Stimulated activated naive CD8-positive, alpha-beta T cell treated with anti-CD3 and anti-CD28 coated beads, Interleukin-15, Interleukin-2, amounts not matched to agents 100 ng/mL and 50 ng/mL, for 24 hours (primary cell): ENCODE measurements around the gene CTNNA2.

Source experiments
- H3K27ac Mint-ChIP-seq: one replicate; pipeline ENCODE4 v1.8.0; 2021; ENCODE audit warnings: mild to moderate bottlenecking, mixed read lengths
- H3K27me3 Mint-ChIP-seq: one replicate; pipeline ENCODE4 v1.8.0; 2021; ENCODE audit warnings: mixed read lengths
- H3K36me3 Mint-ChIP-seq: one replicate; pipeline ENCODE4 v1.8.0; 2021; ENCODE audit warnings: low read depth, mixed read lengths
- H3K4me1 Mint-ChIP-seq: one replicate; pipeline ENCODE4 v1.8.0; 2021; ENCODE audit warnings: low read depth, mixed read lengths
- H3K4me3 Mint-ChIP-seq: one replicate; pipeline ENCODE4 v1.8.0; 2021; ENCODE audit warnings: mild to moderate bottlenecking, mixed read lengths
- H3K9me3 Mint-ChIP-seq: one replicate; pipeline ENCODE4 v1.8.0; 2021; ENCODE audit warnings: mixed read lengths

The CTNNA2 gene

DNA sequence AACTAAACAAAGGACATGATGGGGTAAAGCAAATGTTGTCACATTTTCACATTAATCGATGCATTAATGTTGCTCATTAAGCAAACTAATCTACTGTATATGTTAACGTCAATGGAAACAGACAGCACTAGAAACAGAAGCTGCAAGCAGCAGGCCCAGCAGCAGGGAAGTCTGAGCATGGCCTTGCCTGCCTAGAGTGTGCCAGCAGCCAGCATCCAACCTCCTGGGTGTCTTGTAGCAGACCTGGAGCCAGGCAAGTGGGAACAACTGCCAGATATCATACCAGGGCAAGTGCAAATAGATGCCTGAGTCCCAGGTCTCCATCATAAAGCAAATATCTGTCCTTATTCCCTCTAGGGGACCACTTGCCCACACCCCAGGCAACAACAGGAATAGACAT, 472.7 kb downstream of the CTNNA2 start:
- H3K27ac Mint-ChIP-seq, result no peak overlapping the region
- no peaks in the 10 kb centered on the region for H3K9me3 Mint-ChIP-seq
- no peaks in the 10 kb centered on the region for H3K36me3 Mint-ChIP-seq
- H3K4me1 Mint-ChIP-seq, result no peaks in the 10 kb centered on the region
- H3K27me3 Mint-ChIP-seq, result no peaks in the 10 kb centered on the region
- no peak overlapping the region for H3K4me3 Mint-ChIP-seq

GRCh38 chr2:79993144-79993543, 480.3 kb downstream of the CTNNA2 start:
- H3K4me3 Mint-ChIP-seq, result no peak overlapping the region
- no peaks in the 10 kb centered on the region for H3K9me3 Mint-ChIP-seq
- peaks cover 6% of the 10 kb centered on the region for H3K27me3 Mint-ChIP-seq
- H3K27ac Mint-ChIP-seq, result no peak overlapping the region
- no peaks in the 10 kb centered on the region for H3K4me1 Mint-ChIP-seq
- H3K36me3 Mint-ChIP-seq, result no peaks in the 10 kb centered on the region

- Mint-ChIP-seq H3K36me3 (no peaks in the 10 kb centered on the region), H3K4me1 (no peaks in the 10 kb centered on the region), H3K4me3 (no peak overlapping the region), H3K27me3 (peaks cover 6% of the 10 kb centered on the region), H3K27ac (no peak overlapping the region), H3K9me3 (no peaks in the 10 kb centered on the region)
Observed at GRCh38 chr2:79994161-79994560, 481.3 kb downstream of the CTNNA2 start.

GRCh38 chr2:79994965-79995364, 482.1 kb downstream of the CTNNA2 start:
- Mint-ChIP-seq H3K27ac (no peak overlapping the region), H3K4me1 (no peaks in the 10 kb centered on the region), H3K27me3 (peaks cover 6% of the 10 kb centered on the region), H3K36me3 (no peaks in the 10 kb centered on the region), H3K9me3 (no peaks in the 10 kb centered on the region), H3K4me3 (no peak overlapping the region)

DNA sequence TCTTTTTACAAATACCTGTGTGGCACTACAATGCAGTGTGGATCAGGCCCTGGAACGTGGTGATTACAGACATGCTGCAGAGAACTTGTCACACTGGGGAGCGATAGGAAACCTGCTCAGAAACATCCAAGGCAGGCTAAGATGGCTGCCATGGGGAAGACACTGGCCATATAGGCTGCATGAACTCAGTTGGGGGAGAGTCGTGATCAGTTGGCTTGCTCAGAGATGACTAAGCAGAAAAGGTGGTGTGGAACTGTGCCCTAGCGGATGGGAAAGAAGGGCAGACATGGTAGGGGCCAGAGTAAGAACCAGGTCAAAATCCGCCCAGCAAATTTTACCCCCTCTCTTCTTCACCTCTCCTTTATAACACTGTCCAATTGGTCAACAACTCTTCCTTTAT, 483.9 kb downstream of the CTNNA2 start:
- Mint-ChIP-seq H3K9me3 (peaks cover 5% of the 10 kb centered on the region), H3K27ac (no peak overlapping the region), H3K36me3 (no peaks in the 10 kb centered on the region), H3K4me3 (no peak overlapping the region), H3K27me3 (peaks cover 6% of the 10 kb centered on the region), H3K4me1 (no peaks in the 10 kb centered on the region)

DNA sequence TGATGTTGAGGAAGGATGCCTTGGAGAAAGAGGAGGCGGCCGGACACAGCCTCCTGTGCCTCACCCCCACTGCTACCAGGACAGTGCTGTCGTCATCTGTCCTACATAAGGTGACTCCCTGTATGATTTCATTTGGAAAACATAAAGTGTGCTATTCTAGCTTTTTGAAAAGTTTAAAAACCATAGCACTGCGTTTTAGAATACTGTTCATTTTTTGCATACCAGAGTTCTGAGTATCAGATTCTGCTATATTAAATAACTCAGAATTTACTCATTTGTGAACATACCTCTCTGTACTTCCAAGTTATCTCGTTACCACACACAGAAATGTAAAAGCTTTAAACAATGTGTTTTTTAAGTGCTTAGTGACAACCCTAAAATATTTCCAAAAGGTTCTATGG, 488.9 kb downstream of the CTNNA2 start:
- Mint-ChIP-seq H3K4me3 (no peak overlapping the region), H3K27me3 (no peaks in the 10 kb centered on the region), H3K27ac (no peak overlapping the region), H3K36me3 (no peaks in the 10 kb centered on the region), H3K9me3 (peaks cover 5% of the 10 kb centered on the region), H3K4me1 (no peaks in the 10 kb centered on the region)

GRCh38 chr2:80002112-80002511, 489.3 kb downstream of the CTNNA2 start:
- no peaks in the 10 kb centered on the region for H3K36me3 Mint-ChIP-seq
- no peaks in the 10 kb centered on the region for H3K4me1 Mint-ChIP-seq
- H3K27me3 Mint-ChIP-seq, result no peaks in the 10 kb centered on the region
- H3K27ac Mint-ChIP-seq, result no peak overlapping the region
- peaks cover 5% of the 10 kb centered on the region for H3K9me3 Mint-ChIP-seq
- H3K4me3 Mint-ChIP-seq, result no peak overlapping the region

DNA sequence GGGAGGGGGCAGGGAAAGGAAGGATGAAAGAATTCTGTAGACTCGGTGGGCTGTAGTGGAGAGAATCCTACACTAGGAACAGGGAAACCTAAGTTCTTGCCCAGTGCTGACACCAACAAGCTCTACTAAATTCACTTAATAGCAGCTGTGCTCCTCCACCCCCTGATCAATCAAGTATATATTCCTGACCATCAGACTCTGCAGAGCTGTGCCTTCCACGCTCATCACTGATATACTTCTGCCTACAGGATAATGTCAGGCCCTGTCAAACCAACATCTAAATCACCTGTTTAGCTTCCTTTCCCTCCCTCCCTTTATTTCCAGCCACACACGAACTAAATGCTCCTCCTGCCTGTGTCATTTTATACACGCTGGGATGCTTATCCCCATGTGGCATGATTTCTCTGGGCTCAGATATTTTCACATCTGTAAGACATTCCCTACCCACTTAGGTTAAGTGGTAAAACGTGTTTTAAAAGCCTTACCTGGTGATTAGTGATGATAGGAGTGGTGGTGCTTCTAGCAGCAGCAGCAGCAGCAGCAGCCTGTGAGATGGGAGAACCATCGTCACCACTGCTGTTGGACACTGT, 489.8 kb downstream of the CTNNA2 start:
- H3K4me1 Mint-ChIP-seq, result no peaks in the 10 kb centered on the region
- H3K9me3 Mint-ChIP-seq, result peaks cover 5% of the 10 kb centered on the region
- H3K36me3 Mint-ChIP-seq, result no peaks in the 10 kb centered on the region
- no peak overlapping the region for H3K4me3 Mint-ChIP-seq
- H3K27me3 Mint-ChIP-seq, result no peaks in the 10 kb centered on the region
- H3K27ac Mint-ChIP-seq, result no peak overlapping the region

- H3K4me3 Mint-ChIP-seq, result no peak overlapping the region
- no peaks in the 10 kb centered on the region for H3K36me3 Mint-ChIP-seq
- H3K27me3 Mint-ChIP-seq, result no peaks in the 10 kb centered on the region
- H3K4me1 Mint-ChIP-seq, result no peaks in the 10 kb centered on the region
- no peaks in the 10 kb centered on the region for H3K9me3 Mint-ChIP-seq
- H3K27ac Mint-ChIP-seq, result no peak overlapping the region
Observed at GRCh38 chr2:80007777-80008503, 495.1 kb downstream of the CTNNA2 start.

GRCh38 chr2:80008596-80008995, 495.7 kb downstream of the CTNNA2 start:
- Mint-ChIP-seq H3K4me1 (no peaks in the 10 kb centered on the region), H3K36me3 (no peaks in the 10 kb centered on the region), H3K27ac (no peak overlapping the region), H3K27me3 (no peaks in the 10 kb centered on the region), H3K9me3 (no peaks in the 10 kb centered on the region), H3K4me3 (no peak overlapping the region)

GRCh38 chr2:80009211-80009610, 496.4 kb downstream of the CTNNA2 start:
- H3K9me3 Mint-ChIP-seq, result no peaks in the 10 kb centered on the region

DNA sequence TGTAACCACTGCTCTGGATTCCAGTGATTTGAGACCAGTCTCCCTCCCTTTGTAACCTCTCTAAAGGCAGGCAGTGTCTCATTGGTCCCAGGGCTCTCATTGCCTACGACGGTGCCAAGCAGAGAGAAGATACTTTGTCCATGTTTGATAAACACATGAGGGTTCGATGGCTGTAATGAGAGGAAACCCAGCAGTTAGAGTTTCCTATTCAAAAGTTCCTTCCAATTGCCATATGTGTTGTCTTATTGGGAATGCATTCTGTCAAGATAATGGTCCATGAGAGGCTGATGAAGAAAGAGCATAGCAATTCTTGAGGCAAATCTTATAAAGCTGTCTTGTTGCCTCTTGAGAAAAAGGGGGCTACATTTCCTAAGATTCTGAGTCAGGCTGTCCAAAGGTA, 499.2 kb downstream of the CTNNA2 start:
- Mint-ChIP-seq H3K27me3 (no peaks in the 10 kb centered on the region), H3K9me3 (no peaks in the 10 kb centered on the region), H3K4me1 (no peaks in the 10 kb centered on the region), H3K36me3 (no peaks in the 10 kb centered on the region), H3K27ac (no peak overlapping the region), H3K4me3 (no peak overlapping the region)

More at GRCh38 chr2:80009211-80009610, 496.4 kb downstream of the CTNNA2 start:
- Mint-ChIP-seq H3K4me3 (no peak overlapping the region), H3K36me3 (no peaks in the 10 kb centered on the region), H3K4me1 (no peaks in the 10 kb centered on the region), H3K27me3 (no peaks in the 10 kb centered on the region), H3K27ac (no peak overlapping the region)

- Mint-ChIP-seq H3K36me3 (no peaks in the 10 kb centered on the region), H3K27me3 (no peaks in the 10 kb centered on the region), H3K27ac (no peak overlapping the region), H3K4me3 (no peak overlapping the region), H3K9me3 (no peaks in the 10 kb centered on the region), H3K4me1 (no peaks in the 10 kb centered on the region)
Observed at GRCh38 chr2:80014637-80015036, 501.8 kb downstream of the CTNNA2 start.

DNA sequence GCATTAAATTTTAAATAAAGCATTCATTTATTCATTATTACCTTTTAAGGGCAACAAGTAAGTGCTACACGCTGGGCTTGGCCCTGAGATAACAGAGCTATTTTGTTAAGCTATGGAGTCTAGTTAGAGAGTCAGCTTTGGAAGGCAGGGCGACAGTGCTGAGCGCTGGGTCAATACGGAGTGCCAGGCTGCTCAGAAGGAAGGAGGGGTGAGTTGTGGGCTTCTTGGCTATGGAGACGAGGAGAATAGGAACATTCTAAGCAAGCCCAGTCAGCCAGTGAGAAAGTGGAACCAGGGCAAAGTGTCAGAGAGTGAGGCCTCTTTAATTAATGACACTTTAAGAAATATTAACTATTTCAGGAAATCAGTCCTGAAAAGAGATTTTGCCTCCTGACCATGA, 503.3 kb downstream of the CTNNA2 start:
- H3K27ac Mint-ChIP-seq, result no peak overlapping the region
- no peak overlapping the region for H3K4me3 Mint-ChIP-seq
- H3K36me3 Mint-ChIP-seq, result no peaks in the 10 kb centered on the region
- no peaks in the 10 kb centered on the region for H3K27me3 Mint-ChIP-seq
- H3K4me1 Mint-ChIP-seq, result no peaks in the 10 kb centered on the region
- H3K9me3 Mint-ChIP-seq, result no peaks in the 10 kb centered on the region

GRCh38 chr2:80019571-80020460, 507.0 kb downstream of the CTNNA2 start:
- Mint-ChIP-seq H3K4me3 (no peak overlapping the region), H3K4me1 (no peaks in the 10 kb centered on the region), H3K27me3 (no peaks in the 10 kb centered on the region), H3K9me3 (no peaks in the 10 kb centered on the region), H3K36me3 (no peaks in the 10 kb centered on the region), H3K27ac (no peak overlapping the region)
